HG02973 (cell line): ENCODE data around the gene MT1E.
A peak's percentile ranks its signal among the peaks of the same experiment; 100 is the strongest.

Source experiments
- ATAC-seq: cut with Tn5 transposase; IDR thresholded peaks from one replicate; pipeline ENCODE4 v1.9.1; 2021; ENCODE audit warnings: moderate library complexity; ENCODE audit not compliant: unreplicated experiment

MT1E gene

DNA sequence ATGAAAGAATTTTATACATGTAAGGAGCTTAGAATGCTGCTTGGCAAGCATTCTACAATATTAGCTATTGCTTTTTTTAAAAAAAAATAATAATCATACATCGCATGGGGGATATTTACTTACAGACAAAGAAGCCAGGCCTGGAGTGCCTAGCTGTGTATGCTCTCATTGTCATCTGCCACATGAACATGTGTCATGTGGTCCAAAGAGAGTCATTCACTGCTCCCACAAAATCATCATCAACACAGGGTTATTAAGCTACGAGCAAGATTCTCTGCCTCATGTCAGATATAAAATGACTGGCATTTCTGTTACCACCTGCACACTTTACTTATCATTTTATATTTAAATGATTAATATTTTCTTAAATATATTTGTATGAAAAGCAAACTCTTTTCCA is 1.9 kb upstream of the MT1E start:
- ATAC-seq = no peak

DNA sequence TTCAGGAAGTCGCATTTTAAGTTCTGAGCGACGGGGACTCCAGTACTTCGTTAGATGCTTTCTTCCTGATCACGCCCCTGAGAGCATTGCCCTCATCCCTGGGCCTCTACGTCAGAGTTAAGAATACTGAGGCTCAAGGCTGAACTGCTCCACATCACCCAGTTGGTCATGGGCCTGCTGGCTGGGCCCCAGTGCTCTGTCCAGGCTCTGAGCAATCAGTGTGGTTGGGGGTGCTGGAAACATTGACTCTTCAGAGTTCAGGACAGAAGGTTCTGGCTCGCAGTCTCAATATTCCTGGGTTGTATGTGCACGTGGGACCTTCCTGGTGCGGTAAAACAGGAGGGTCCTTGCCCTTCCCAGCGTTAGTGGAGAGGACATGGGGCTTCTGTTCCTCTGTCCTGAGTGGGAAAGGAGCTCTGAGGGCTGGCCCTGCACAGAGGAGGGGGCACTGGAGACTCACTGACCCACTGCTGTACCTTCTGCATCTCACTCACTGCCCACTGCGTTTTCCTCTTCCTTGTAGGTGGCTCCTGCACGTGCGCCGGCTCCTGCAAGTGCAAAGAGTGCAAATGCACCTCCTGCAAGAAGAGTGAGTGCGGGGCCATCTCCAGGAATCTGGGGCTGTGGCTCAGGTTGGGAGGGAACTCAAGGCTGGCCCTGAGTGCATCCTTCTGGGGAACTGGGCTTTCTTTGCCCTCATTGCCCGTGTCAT is 518 bp downstream of the MT1E start:
- ATAC-seq = no peak

DNA sequence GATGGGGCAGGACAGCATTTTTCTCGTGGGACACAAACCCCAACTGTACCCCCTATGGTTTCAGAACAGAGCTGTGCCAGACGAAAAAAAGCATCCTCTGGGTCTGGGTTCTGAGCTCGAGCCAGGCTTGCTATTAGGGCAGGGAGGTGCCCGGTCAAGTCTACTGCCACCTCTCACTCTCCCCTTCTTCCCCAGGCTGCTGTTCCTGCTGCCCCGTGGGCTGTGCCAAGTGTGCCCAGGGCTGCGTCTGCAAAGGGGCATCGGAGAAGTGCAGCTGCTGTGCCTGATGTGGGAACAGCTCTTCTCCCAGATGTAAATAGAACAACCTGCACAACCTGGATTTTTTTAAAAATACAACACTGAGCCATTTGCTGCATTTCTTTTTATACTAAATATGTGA is 1.1 kb downstream of the MT1E start:
- no peak for ATAC-seq

DNA sequence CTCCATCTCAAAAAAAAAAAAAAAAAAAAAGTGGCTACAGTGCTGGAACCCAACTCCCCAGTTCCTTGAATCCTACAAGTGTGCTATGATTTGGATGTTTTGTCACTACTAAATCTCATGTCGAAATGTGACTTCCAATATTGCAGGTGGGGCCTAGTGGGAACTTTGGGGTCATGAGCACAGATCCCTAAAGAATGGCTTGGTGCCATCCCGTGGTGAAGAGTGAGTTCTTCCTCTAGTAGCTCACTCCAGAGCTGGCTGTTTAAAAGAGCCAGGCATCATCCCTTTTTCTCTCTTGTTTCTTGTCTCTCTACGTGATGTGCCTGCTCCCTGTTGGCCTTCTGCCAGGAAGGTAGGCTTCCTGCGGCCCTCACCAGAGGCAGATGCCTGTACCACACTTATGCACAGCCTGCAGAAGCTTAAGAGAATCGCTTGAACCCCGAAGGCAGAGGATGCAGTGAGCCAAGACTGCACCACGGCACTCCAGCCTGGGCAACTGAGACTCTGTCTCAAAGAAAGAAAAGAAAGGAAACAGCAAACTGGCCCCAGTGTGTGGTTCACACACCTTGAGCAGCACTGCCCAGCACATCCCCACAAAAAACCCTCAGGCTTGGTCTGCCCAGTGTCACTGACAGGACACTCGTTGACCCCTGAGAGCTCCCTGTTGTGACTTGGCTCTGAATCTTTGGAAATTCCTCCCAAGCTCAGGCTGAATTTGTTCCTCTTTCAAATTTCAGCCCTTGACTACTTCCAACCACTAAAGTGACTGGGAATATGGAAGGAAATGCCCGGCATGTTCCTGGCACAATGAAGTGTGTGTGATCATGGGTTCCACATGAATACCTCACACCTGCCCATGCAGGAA is 3.1 kb downstream of the MT1E start:
- ATAC-seq = no peak

DNA sequence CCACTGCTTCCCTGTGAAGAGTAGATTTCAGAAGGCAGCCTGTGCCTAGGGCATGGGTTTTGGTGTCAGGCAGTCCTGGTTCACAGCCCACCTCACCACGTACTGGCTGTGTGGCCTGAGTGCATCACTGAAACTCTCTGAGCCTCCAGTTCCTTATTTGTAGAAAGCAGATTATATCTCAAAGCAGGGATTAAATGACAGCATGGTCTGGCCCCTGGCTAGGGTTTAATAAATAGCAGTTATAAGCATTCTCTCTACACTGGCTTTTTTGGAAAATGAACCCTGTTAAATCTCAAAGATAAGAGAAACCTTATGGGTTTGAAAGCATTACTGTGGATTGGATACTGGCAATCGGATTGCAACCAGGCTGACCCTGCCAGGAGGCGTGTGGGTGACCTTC is 4.0 kb downstream of the MT1E start:
- no peak for ATAC-seq

DNA sequence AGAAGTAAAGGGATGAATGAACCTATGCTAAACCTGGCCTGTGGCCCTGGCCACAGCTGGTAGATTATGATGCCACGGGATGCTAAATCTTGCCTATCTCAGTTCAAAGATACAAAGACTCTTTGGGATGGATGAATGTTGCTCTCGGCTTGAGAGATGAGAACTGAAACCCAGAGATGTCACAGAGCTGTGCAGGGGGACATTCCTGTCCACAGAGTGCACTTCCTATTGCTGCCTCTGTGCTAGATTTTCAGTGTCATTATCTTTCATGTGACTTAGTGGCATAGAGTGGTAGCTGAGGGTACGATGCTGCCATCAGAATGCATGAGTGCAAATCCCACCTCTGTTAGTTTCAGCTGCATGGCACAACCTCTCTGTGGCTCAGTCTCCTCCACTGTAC is 4.6 kb downstream of the MT1E start:
- ATAC-seq = peak; percentile 69

DNA sequence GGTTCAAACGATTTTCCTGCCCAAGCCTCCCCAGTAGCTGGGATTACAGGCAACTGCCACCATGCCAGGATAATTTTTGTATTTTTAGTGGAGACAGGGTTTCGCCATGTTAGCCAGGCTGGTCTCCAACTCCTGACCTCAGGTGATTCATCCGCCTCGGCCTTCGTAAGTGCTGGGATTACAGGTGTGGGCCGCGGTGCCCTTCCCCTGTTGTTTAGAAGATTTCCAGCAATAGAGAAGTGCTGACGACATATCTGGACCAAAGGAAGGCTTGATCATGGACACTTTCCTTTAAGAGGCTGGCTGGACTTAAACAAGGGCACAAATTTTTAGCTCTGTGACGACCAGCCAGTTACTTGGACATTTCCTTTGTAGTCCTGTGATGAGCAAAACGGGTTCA is 5.6 kb downstream of the MT1E start:
- ATAC-seq = no peak

DNA sequence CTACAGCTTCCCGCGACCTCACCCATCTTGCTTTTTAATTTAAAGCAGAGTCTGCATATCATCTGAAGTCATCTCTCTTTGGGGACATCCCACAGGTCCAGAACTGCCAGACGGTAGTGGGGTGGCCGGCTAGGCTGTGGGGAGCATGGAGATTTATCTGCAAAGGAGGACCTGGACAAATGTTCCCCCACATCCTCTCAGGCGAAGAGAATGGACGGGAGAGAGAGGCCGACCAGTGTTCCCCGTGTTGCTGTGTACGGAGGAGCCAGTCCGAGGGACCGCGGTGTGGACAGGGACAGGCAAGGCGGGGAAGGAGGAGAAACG is 6.2 kb downstream of the MT1E start:
- ATAC-seq = no peak

DNA sequence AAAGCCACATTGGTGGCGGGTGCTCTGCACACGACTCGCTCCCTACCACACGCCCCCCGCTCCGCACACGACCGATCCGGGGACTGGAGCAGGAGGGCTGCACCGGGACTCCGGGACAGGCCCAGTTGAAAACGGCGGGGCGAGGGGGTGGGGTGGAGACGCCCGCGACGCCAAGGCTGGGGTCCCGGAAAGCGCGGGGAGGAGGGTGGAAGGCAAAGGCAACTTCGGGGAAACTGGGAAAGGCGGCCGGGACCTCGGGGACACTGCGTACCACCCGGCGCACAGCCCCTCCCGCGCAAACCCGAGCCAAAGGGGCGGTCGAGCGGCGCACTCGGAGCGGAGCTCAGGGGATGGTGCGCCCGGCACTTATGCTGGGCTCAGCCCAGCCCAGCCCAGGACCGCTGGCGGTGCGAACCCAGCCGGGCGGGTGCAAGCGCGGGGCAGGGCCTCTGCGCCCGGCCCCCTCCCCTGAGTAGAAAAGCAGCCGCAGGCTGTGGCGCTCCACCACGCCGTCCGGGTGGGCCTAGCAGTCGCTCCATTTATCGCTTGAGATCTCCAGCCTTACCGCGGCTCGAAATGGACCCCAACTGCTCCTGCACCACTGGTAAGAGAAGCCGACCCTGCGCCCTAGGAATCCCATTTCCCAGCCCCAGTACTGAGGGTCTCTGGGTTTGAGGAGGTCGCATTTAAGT is 6.7 kb downstream of the MT1E start, which contains the start of gene MT1M:
MT1M (plus strand) TSS at position 504 of the 692 bp plus-strand sequence; CDS start at position 577, 73 bp downstream.
- no peak for ATAC-seq

DNA sequence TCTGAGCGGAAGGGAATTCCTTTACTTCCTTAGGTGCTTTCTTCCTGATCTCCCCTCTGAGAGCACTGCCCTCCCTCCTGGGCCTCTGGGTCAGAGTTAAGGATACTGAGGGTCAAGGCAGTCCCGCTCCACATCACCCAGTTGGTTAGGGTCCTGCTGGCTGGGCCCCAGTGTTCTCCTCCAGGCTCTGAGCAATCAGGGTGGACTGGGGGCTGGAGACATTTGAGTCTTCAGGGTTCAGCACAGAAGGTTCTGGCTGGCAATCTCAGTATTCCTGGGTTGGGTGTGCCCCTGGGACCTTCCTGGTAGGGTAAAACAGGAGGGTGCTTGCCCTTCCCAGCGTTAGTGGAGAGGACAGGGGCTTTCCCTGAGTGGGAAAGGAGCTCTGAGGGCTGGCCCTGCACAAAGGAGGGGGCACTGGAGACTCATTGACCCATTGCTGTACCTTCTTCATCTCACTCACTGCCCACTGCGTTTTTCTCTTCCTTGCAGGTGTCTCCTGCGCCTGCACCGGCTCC is 7.3 kb downstream of the MT1E start:
- ATAC-seq = no peak

DNA sequence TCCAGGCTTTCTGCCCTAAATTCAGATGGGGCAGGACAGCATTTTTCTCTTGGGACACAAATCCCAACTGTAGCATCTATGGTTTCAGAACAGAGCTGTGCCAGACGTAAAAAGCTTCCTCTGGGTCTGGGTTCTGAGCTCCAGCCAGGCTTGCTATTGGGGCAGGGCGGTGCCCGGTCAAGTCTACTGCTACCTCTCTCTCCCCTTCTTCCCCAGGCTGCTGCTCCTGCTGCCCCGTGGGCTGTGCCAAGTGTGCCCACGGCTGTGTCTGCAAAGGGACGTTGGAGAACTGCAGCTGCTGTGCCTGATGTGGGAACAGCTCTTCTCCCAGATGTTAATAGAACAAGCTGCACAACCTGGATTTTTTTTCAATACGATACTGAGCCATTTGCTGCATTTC is 8.0 kb downstream of the MT1E start:
- no peak for ATAC-seq

DNA sequence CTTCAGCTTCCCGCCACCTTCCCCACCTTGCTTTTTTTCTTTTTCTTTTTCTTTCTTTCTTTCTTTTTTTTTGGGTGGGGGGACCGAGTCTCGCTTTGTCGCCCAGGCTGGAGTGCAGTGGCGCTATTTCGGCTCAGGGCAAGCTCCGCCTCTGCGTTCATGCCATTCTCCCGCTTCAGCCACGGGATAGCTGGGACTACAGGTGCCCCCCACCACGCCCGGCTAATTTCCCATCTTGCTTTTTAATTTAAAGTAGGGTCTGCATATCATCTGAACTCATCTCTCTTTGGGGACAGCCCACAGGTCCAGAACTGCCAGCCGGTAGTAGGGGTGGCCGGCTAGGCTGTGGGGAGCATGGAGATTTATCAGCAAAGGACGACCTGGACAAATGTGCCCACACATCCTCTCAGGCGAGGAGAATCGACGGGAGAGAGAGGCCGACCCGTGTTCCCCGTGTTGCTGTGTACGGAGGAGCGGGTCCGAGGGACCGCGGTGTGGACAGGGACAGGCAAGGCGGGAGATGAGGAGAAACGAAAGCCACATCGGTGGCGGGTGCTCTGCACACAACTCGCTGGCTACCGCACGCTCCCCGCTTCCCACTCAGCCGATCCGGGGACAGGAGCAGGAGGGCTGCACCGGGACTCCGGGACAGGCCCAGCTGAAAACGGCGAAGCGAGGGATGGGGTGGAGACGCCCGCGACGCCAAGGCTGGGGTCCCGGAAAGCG is 9.3 kb downstream of the MT1E start:
- ATAC-seq = no peak

DNA sequence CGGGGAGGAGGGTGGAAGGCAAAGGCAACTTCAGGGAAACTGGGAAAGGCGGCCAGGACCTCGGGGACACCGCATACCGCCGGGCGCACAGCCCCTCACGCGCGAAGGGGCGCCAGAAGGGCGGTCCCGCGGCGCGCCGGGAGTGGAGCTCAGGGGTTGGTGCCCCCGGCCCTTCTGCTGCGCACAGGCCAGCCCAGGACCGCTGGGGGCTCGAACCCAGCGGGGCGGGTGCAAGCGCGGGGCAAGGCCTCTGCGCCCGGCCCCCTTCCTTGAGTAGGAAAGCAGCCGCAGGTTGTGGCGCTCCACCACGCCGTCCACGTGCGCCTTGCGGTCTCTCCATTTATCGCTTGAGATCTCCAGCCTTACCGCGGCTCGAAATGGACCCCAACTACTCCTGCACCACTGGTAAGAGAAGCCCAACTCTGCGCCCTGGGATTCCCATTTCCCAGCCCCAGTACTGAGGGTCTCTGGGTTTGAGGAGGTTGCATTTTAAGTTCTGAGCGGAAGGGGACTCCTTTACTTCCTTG is 9.9 kb downstream of the MT1E start:
- no peak for ATAC-seq

DNA sequence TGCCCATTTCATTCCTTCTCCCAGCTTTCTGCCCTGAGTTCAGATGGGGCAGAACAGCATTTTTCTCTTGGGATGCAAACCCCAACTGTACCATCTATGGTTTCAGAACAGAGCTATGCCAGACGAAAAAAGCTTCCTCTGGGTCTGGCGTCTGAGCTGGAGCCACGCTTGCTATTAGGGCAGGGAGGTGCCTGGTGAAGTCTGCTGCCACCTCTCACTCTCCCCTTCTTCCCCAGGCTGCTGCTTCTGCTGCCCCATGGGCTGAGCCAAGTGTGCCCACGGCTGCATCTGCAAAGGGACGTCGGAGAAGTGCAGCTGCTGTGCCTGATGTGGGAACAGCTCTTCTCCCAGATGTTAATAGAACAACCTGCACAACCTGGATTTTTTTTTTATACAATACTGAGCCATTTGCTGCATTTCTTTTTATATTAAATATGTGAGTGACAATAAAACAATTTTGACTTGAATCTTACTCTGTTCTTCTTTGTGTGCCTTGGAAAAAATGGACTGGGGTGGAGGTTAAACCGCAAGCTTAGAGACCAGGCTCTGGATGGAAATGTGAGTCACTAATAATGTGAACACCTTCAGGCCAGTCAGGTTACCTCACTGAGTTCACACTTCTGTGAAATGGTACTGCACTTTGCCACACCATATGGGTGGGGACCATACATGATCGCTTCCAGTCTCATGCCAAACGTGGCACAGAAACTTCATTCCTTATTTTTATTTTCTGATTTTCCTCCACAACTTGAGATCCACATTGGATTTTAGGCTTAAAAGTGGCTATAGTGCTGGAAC is 11.2 kb downstream of the MT1E start:
- ATAC-seq = no peak

DNA sequence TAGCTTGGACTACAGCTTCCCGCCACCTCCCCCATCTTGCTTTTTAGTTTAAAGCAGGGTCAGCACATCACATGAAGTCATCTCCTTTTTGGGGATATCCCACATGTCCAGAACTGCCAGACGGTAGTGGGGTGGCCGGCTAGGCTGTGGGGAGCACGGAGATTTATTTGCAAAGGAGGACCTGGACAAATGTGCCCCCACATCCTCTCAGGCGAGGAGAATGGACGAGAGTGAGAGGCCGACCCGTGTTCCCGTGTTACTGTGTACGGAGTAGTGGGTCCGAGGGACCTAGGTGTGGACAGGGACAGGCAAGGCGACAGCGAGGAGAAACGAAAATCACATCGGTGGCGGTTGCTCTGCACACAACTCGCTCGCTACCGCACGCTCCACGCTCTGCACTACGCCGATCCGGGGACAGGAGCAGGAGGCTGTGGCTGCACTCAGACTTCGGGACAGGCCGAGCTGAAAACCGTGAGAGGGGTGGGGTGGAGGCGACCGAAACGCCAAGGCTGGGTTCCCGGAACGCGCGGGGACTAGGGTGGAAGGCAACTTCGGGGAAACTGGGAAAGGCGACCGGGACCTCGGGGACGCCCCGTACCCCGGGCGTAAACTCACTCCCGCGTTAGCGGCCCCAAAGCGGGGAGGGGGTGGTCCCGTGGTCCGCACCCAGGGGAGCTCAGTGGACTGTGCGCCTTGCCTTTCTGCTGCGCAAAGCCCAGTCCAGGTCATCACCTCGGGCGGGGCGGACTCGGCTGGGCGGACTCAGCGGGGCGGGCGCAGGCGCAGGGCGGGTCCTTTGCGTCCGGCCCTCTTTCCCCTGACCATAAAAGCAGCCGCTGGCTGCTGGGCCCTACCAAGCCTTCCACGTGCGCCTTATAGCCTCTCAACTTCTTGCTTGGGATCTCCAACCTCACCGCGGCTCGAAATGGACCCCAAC is 12.5 kb downstream of the MT1E start, which contains the start of gene MT1A:
MT1A (plus strand) TSS at position 853 of the 937 bp plus-strand sequence; CDS start at position 926, 73 bp downstream.
- ATAC-seq = no peak

DNA sequence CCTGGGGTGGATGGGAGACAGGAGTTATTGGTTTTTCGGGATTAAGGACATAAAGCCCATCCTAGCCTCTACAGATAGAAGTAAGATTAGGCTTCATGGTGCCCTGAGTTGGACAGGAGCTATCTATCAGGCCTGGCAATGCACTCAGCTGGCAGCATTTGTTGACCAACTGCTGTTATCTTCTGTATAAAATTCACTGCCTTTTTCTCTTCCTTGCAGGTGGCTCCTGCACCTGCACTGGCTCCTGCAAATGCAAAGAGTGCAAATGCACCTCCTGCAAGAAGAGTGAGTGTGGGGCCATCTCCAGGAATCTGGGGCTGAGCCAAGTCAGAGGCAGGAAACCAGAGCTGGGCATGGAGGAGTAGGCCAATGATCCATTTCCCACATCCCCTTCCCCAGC is 13.5 kb downstream of the MT1E start:
- ATAC-seq = no peak

DNA sequence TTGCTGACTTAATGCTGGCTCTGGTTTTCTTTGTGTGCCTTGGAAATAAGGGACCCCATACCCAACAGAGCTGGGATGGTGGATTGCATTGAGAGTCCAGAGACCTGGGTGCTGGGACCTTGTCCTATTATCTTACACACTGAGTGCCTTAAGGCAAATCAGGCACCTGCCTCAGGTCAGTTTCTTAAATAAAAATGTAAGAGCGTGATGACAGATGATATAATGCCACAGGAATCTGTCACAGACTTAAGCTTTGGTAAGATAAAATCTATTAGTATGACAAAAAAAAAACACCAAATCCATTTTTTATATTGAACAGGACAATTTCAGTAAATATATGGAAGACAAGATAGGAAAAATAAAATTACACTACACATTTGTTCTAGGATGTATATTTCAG is 14.5 kb downstream of the MT1E start:
- ATAC-seq = no peak

DNA sequence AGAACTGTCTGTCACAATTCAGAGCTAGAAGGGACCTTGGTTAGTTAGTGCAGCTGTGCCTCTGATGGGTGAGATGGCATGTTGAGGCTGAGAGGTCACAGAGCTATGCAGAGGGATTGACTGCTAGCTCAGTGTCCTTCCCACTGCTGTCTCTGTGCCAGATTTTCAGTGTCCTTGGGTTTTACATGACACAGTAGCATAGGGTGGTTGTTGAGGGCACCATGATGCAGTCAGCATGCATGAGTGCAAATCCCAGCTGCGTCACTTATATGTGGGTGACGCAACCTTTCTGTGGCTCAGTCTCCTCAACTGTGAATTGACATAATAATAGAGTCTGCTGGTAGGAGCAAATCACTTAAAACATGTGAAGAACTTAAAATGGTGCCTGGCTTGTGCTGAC is 15.6 kb downstream of the MT1E start:
- ATAC-seq = no peak
